GM19193 (cell line): ENCODE data around the gene INPP5A.

Experiments
- POLR2A ChIP-seq: IDR thresholded peaks from 4 replicates; pipeline ENCODE4 v1.6.1; 2011; ENCODE audit not compliant: insufficient read depth, insufficient read length; ENCODE audit errors: extremely low read depth

The INPP5A gene

DNA sequence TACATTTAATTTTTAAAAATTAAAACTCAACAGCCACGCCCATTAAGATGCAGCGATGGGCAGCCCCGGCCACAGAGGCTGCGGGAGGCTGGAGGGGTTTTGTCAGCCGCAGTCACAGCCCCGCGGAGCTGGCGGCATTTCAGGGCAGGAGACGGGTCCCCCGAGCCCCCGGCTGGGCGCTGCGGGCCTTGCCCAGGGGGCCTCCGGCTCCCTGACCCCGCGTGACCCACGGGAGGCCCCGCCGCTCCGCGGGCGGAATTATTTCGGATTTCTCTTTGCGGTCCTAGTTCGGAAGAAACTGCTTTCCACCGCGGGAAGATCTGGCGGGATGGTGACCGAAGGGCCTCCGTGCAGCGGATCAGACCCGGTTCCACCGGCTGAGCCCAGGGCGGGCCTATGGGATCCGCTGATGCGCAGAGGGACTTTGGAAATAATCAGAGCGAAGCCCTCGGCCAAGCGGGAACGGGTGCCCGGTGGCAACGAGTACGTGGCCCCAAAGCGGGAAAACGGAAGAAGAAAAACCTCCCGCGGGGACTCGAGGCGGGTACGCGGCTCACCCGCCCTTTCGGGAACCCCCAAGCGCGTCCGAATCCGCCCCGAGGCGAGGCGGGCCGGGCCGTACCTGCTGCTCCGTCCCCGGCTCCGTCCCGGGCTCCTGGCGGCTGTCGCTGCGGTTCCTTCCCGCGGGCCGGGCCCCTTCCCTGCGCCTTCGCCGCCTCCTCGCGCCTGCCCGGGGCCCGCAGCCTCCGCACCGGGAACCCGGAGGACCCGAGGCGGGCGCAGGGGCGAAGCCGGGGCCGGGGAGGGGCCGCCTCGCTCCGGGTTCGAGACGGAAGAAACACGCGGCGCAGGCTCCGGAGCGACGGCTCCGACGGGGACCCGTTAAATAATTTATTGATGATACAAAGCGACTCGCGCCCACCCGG is 246.6 kb downstream of the INPP5A start:
- TF ChIP-seq POLR2A: no peak

GRCh38 chr10:132784866-132785722 is 247.5 kb downstream of the INPP5A start:
- no peak for TF ChIP-seq POLR2A

DNA sequence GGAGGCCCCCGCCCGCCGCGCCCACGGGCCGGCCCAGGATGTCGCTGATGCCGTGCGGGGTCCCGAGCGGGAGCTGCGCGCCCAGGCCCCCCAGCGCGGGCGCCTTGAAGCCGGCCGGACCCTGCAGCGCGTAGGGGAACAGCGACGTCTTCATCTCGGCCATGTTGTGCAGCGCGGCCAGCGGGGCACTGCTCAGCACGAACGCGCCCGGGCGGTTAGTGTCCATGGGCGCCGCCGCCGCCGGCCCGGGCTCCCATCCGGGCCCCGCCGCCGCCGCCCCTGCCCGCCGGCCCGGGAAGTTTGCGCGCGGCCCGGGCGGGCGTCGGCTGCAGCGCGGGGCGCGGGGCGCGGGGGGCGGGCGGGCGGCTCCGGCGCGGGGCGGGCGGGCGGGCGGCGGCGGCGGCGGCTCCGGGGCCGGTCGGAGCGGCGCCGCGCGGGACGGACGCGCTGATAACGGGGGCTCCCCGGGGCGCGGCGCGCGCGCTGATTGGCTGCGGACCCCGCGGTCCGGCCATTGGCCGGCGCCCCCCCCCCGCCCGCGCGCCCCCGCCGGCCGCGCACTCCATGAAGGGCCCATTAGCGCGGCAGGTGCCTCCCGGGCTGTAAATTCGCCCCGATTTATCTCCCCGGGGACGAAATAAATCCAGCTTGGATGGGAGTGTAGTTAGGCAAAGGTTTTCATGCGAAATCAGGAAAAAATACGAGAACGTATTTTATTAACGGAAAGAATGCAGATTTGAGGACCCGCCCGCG is 248.3 kb downstream of the INPP5A start, which contains the start of gene NKX6-2:
Gene NKX6-2 (minus strand): TSS at position 425 of the 753 bp plus-strand sequence. CDS start 199 bp downstream, at position 226.
- TF ChIP-seq POLR2A: no peak

DNA sequence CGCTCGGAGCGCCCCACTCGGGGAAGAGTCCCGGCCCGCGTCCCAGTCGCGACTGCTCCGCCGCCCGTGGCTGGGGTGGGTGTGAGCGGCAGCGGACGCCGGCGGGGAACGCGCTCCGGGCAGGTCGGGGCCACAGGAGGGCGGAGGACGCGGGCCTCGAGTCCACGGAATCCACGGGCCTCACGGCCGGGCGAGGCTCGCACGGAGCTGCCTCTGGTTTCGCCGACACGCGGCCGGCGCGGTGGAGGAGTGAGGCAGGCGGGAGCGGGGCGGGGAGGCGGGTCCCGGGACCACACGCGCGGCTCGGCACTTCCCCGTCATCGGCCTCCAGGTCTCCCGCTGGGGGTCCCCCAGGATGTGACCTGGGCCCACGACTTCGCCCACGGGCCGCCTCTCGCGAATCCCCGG is 248.9 kb downstream of the INPP5A start:
- no peak for TF ChIP-seq POLR2A

- TF ChIP-seq POLR2A: no peak
Observed at GRCh38 chr10:132786884-132787494, 249.4 kb downstream of the INPP5A start.

DNA sequence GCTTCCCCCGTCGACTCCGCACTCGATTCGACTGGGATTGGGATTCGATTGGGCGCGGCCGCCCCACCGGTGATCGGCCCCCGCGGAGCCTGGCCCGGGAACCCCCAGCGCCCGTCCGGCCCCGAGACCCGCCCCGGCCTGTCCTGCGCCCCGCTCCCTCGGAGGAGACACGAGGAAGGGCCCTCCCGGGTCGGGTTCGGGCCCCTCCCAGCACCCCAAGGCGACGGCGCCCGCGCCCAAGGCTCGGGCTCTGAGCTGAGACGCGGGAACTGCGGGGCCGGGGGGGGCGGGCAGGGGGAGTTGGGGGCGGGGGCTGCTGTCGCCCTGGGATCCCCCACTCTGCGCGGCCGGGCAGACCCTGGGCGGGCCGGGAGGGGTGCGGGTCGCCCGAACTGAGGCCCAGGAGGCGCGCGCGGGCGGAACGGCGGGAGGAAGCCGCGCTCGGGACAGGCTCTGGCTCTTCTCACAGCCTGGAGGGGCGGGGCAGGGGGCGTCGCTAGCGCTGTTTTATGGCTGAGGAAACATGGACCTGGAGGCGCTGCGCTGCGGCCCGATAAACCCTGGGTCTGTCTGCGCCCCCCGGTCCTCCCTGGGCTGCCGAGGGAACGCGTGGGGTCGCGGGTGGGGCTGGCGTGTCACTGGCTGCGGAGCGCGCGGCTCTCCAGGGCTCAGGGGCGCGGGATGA is 250.1 kb downstream of the INPP5A start:
- TF ChIP-seq POLR2A: no peak

GRCh38 chr10:132788180-132788830 is 250.7 kb downstream of the INPP5A start:
- TF ChIP-seq POLR2A: no peak

- no peak for TF ChIP-seq POLR2A
Observed at GRCh38 chr10:132788831-132789219, 251.2 kb downstream of the INPP5A start.

GRCh38 chr10:132789659-132790148 is 252.1 kb downstream of the INPP5A start:
- no peak for TF ChIP-seq POLR2A

- TF ChIP-seq POLR2A: no peak
Observed at GRCh38 chr10:132790470-132790869, 252.9 kb downstream of the INPP5A start.

DNA sequence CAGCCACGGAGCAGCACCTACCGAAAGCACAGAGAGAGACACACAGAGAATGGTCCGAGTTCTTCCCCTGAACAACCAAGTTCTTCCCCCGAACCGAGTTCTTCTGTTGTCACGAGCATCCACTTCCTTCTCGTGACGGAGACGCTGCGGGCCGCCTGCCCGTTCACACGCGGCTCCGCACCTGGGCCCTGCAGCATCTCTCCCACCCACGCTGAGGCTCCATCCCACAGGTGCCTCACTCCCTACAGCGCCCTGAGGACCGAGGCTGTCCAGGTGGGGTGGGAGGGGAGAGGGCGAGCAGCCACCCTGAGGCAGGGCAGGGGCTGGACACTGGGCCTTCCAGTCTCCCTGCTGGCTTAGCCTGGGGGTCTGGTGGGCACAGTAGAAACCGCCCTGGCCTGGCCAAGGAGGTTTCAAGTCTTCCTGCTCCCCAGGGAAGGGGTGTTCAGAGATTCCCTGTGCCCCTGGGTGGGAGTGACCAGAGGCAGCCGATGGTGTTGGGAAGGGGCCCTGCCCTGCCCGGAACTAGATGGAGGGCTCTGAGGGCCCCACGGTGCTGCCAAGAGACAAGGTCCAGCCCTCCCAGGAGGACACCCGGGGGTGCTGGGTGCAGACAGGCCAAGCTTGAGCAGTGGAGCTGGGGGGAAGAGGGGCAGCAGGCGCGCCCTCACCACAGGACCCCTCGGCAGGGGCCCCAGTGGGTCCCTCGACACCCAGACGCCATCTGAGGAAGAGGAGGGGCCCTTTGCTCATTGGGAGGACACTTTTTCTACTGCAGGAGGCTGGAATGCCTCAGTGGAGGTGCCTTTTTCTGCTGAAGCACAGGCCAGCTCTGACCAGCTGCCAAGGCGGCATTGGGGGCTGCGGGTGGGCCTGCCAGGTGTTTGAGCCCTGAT is 253.6 kb downstream of the INPP5A start:
- TF ChIP-seq POLR2A: no peak

- TF ChIP-seq POLR2A: no peak
Observed at GRCh38 chr10:132792796-132793195, 255.2 kb downstream of the INPP5A start.
